Breast epithelium (tissue), 4 donors: ENCODE results near the gene SCLY. TPM values are rescaled to one million over a fixed set of nuclear protein-coding genes. Genes with fewer than 3 reads are reported as not detected.

ENCODE experiments used
- DNase-seq, 2 donors: peaks; one replicate each; pipeline ENCODE4 v3.0.0-alpha.2; 2019; ENCODE audit warnings: low spot score in 2 of 2
- H3K27ac ChIP-seq, 2 donors: fragments of 200-600 bp; sonication (generic) in 1 of 2; one replicate each; pipeline ENCODE4 v1.5.1; 2016 to 2019; ENCODE audit warnings: mild to moderate bottlenecking in 1 of 2
- H3K27me3 ChIP-seq, 2 donors: fragments of 200-600 bp; sonication (generic) in 1 of 2; one replicate each; pipeline versions ENCODE4 v1.5.1 to v1.6.0; 2017 to 2019; ENCODE audit warnings: control low read depth in 1 of 2, mild to moderate bottlenecking in 1 of 2
- H3K36me3 ChIP-seq: fragments of 200-600 bp; one replicate; pipeline ENCODE4 v1.5.1; 2019
- H3K4me1 ChIP-seq, 2 donors: fragments of 200-600 bp; sonication (generic); one replicate each; pipeline ENCODE4 v1.5.1; 2016 to 2019; ENCODE audit warnings: control low read depth in 1 of 2
- H3K4me3 ChIP-seq, 3 donors: fragments of 200-600 bp; sonication (generic); 1 replicate in 2 of 3; 2 replicates in 1 of 3; pipeline ENCODE4 v1.5.1; 2016 to 2019; ENCODE audit warnings: mild to moderate bottlenecking in 3 of 3, moderate library complexity in 2 of 3
- H3K9me3 ChIP-seq, 2 donors: fragments of 200-600 bp; sonication (generic) in 1 of 2; one replicate each; pipeline ENCODE4 v1.5.1; 2016 to 2019; ENCODE audit warnings: control low read depth in 1 of 2
- CTCF ChIP-seq, 3 donors: fragments of 450-650 bp; IDR thresholded peaks; one replicate each; pipeline ENCODE4 v1.5.1; 2016 to 2017; ENCODE audit warnings: antibody characterized with exemption in 3 of 3, mild to moderate bottlenecking in 3 of 3, moderate library complexity in 3 of 3
- POLR2A ChIP-seq: fragments of 450-650 bp; IDR thresholded peaks from one replicate; pipeline ENCODE4 v1.6.1; 2016; ENCODE audit warnings: antibody characterized with exemption, mild to moderate bottlenecking, moderate library complexity
- POLR2AphosphoS5 ChIP-seq, 3 donors: sonication (generic); formaldehyde crosslinking; IDR thresholded peaks; one replicate each; pipeline ENCODE4 v1.6.1; 2017; ENCODE audit warnings: antibody characterized with exemption in 3 of 3
- intact Hi-C: fragments of 100-400 bp; cut with DNase I; formaldehyde crosslinking; loops from one replicate; pipeline ENCODE4 v1.15.1; 2023; ENCODE audit warnings: low total_unique reads
- total RNA-seq, 3 donors: library from RNA; depleted of rRNA; stranded (reverse); fragments of >200 nt; gene quantifications; one replicate each; pipeline ENCODE4 v1.1.0, GENCODE V29; 2016

The SCLY gene
- total RNA-seq, 3 donors from 2014 or later = 11.2 to 16.7 (median 12.1) TPM

DNA sequence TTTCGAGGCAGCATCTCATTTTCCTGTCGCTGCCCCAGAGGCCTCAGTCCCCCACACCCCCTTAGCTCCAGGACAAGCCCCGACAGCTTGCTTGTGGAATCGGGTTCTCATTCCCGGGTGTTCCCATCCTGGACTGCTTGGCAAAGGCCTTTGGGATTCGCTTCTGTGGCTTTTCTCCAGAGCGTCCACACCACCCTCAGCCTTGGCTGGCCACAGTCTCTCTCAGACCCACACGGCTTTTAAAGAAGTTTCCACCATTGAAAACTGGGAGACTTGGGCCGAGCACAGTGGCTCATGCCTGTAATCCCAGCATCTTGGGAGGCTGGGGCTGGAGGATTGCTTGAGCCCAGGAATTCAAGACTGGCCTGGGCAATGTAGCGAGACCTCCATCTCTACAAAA, 42.1 kb downstream of the SCLY start:
- intact Hi-C loops = no loop called here
- Histone ChIP-seq H3K4me1 (no peaks in the 10 kb centered on the region), H3K27me3 (no peaks in the 10 kb centered on the region), H3K36me3 (no peaks in the 10 kb centered on the region), H3K27ac (no peak overlapping the region), H3K4me3 (no peak overlapping the region), H3K9me3 (no peaks in the 10 kb centered on the region)
- TF ChIP-seq POLR2A (no peak), POLR2AphosphoS5 (IDR thresholded peaks at IDR 0.05) (no peak), CTCF (IDR thresholded peaks at IDR 0.05) (no peak)
- DNase-seq = peak in 1 of 2 donors; percentile 12

GRCh38 chr2:238103465-238104225, 42.8 kb downstream of the SCLY start:
- Histone ChIP-seq H3K36me3 (no peaks in the 10 kb centered on the region), H3K4me1 (no peaks in the 10 kb centered on the region), H3K4me3 (no peak overlapping the region), H3K27me3 (no peaks in the 10 kb centered on the region), H3K27ac (no peak overlapping the region), H3K9me3 (no peaks in the 10 kb centered on the region)
- intact Hi-C loops = no loop called here
- TF ChIP-seq CTCF (IDR thresholded peaks at IDR 0.05) (no peak), POLR2AphosphoS5 (IDR thresholded peaks at IDR 0.05) (no peak), POLR2A (no peak)
- DNase-seq = peak in 1 of 2 donors; percentile 42

DNA sequence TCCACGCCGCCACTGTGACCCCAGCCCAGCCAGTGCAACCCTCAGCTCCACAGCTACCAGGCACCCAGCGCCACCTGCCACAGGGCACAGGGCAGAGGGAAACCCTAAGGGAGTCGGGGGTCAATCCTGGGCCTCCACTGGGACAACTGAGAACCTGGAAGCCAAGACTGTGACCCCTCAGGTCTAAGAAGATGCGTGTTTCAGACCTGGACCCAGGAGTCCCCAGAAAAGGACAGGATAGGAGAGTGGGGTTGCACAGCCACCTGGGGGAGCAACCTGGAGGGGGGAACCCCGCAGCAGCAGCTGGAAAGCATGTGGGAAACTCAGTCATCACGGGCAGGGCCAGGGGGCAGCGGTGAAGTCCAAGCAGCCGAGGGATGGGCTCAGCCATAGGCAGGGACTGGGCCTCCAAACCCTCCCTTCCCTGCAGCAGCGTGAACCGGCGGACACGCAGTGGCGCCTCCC, 43.5 kb downstream of the SCLY start:
- no peaks in the 10 kb centered on the region for H3K9me3 ChIP-seq
- no peaks in the 10 kb centered on the region for H3K4me1 ChIP-seq
- H3K27me3 ChIP-seq = no peaks in the 10 kb centered on the region
- H3K4me3 ChIP-seq = no peak overlapping the region
- no peak for TF ChIP-seq POLR2A
- no peaks in the 10 kb centered on the region for H3K36me3 ChIP-seq
- intact Hi-C loops = no loop called here
- H3K27ac ChIP-seq = no peak overlapping the region
- no peak for DNase-seq

- Histone ChIP-seq H3K4me3 (no peak overlapping the region), H3K27me3 (no peaks in the 10 kb centered on the region), H3K4me1 (no peaks in the 10 kb centered on the region), H3K27ac (no peak overlapping the region), H3K36me3 (no peaks in the 10 kb centered on the region), H3K9me3 (no peaks in the 10 kb centered on the region)
- DNase-seq = peak in 1 of 2 donors; percentile 45
- TF ChIP-seq POLR2A (no peak), CTCF (IDR thresholded peaks at IDR 0.05) (no peak), POLR2AphosphoS5 (IDR thresholded peaks at IDR 0.05) (no peak)
- intact Hi-C loops = no loop called here
Measured at GRCh38 chr2:238104691-238105371, 44.0 kb downstream of the SCLY start.

GRCh38 chr2:238105506-238106338, 44.9 kb downstream of the SCLY start:
- no peak overlapping the region for H3K4me3 ChIP-seq
- H3K27me3 ChIP-seq = no peaks in the 10 kb centered on the region
- no peaks in the 10 kb centered on the region for H3K36me3 ChIP-seq
- DNase-seq = peak in 1 of 2 donors; percentile 46
- H3K9me3 ChIP-seq = no peaks in the 10 kb centered on the region
- intact Hi-C loops = no loop called here
- TF ChIP-seq POLR2A (no peak), CTCF (IDR thresholded peaks at IDR 0.05) (no peak), POLR2AphosphoS5 (IDR thresholded peaks at IDR 0.05) (no peak)
- no peak overlapping the region for H3K27ac ChIP-seq
- H3K4me1 ChIP-seq = no peaks in the 10 kb centered on the region
